Pancreas (tissue), 10 donors: Measurements from ENCODE around the gene LCP1. TPM values are rescaled to one million over a fixed set of nuclear protein-coding genes. Genes with fewer than 3 reads are reported as not detected.
A peak's percentile ranks its signal among the peaks of the same experiment; 100 is the strongest.

Experiments
- ATAC-seq, 4 donors: fragments of 200-7000 bp; cut with Tn5 transposase; one replicate each; pipeline versions ENCODE4 v1.8.0 to v1.9.1; 2020; ENCODE audit warnings: mild to moderate bottlenecking in 4 of 4, moderate library complexity in 4 of 4
- DNase-seq, 6 donors: peaks; one replicate each; pipeline ENCODE4 v3.0.0-alpha.2; 2020
- FAIRE-seq: peaks from 2 replicates; lab custom pipeline; 2012; peaks lifted over from hg19 to GRCh38; lab: Jason Lieb, UNC
- H3K27ac ChIP-seq, 4 donors: fragments of 200-600 bp; sonication (generic); 1 replicate in 3 of 4; 2 replicates in 1 of 4; pipeline versions ENCODE4 v1.5.0 to v1.8.0; 2020
- H3K27me3 ChIP-seq, 4 donors: fragments of 200-600 bp; one replicate each; pipeline ENCODE4 v1.8.0; 2021
- H3K36me3 ChIP-seq, 3 donors: fragments of 200-600 bp; sonication (generic) in 1 of 3; one replicate each; pipeline versions ENCODE4 v1.5.0 to v1.8.0; 2020 to 2021
- H3K4me1 ChIP-seq, 3 donors: fragments of 200-600 bp; one replicate each; pipeline ENCODE4 v1.8.0; 2021
- H3K4me3 ChIP-seq, 4 donors: fragments of 200-600 bp; sonication (generic) in 2 of 4; one replicate each; pipeline versions ENCODE4 v1.5.0 to v1.8.0; 2020 to 2021
- H3K9me3 ChIP-seq, 4 donors: fragments of 200-600 bp; one replicate each; pipeline ENCODE4 v1.8.0; 2021
- WGBS, 2 donors: extraction: QIAGEN DNeasy Blood & Tissue Kit; methylation state at CpG; one replicate each; pipeline ENCODE4 v1.1.7; 2013; 5-methylcytosine and 5-hydroxymethylcytosine counted together
- intact Hi-C, 3 donors: fragments of 100-400 bp; cut with DNase I; formaldehyde crosslinking; loops; one replicate each; pipeline versions ENCODE4 v1.11.1 to v1.14.2; 2022
- polyA plus RNA-seq, 2 donors: library from polyadenylated mRNA; stranded (reverse); fragments of 200-250 nt; gene quantifications; one replicate each; pipeline ENCODE4 v1.2.3, GENCODE V29; 2013
- total RNA-seq, 6 donors: library from RNA; stranded (reverse); fragmentation: NEBNext Ultra II Directional in 4 of 6; extraction: Animal tissue kit (Norgen Biotek cat#: 25700) in 4 of 6; gene quantifications; one replicate each; pipeline versions ENCODE4 v1.2.1 to v1.2.4, GENCODE V29; 2021 to 2023
- TF ChIP-seq, protein P1 (sequence below), 4 donors: fragments of 200-600 bp; sonication (generic) in 3 of 4; IDR thresholded peaks; one replicate each; pipeline versions ENCODE4 v1.5.0 to v1.8.0; 2021; ENCODE audit warnings: antibody characterized with exemption in 4 of 4
- donor health status: healthy with polysubstance abuse.
- donor health status: DM: no; HTN: no; CAD: no; lungs with moderate emphysema.
- donor health status: DM: no; HTN: no; CAD: no.
- donor health status: control.
- donor health status: control.
- donor health status: Bipolar disorder and iron deficiency.
- donor health status: DM: yes; HTN: yes; CAD: no.
- donor health status: DM: no; HTN: no; CAD: no.
- donor health status: DM: no; HTN: no; CAD: no.
- donor health status: DM: yes; HTN: yes; CAD: no.

Gene LCP1
- total and polyA plus RNA-seq, 8 donors: 2.0 to 38.3 (median 5.2) TPM

DNA sequence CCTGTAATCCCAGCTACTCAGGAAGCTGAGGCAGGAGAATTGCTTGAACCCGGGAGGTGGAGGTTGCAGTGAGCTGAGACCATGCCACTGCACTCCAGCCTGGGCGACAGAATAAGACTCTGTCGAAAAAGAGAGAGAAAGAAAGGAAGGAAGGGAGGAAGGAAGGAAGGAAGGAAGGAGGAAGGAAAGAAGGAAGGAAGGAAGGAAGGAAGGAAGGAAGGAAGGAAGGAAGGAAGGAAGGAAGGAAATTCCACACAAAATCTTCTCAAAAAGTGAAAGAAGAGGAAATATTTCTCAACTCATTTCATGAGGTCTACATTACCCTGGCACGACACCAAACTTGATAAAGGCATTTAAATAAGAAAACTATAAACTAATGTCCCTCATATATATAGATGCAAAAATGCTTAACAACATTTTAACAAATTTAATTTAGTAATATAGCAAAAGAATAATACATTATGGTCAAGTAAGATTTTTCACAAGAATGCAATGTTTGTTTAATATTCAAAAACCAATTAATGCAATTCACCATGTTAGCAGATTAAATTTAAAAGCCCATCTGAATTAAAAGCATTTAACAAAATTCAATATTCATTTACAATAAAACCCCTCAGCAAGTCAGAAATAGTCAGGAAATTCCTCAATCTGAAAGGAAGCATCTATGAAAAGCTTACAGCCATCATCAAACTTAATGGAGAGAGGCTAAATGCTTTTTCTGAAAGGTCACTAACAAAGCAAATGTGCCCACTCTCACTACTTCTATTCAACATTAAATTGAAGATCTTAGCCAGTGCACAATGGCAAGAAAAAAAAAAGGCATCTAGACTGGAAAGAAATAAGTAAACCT, 65.1 kb downstream of the LCP1 start:
- Histone ChIP-seq H3K9me3 (no peaks in the 10 kb centered on the region), H3K36me3 (no peaks in the 10 kb centered on the region), H3K27me3 (no peaks in the 10 kb centered on the region), H3K27ac (no peak overlapping the region), H3K4me3 (no peak overlapping the region), H3K4me1 (peaks cover 0 to 5% (median 0%) of the 10 kb centered on the region in 3 donors)
- TF ChIP-seq, protein P1, sequence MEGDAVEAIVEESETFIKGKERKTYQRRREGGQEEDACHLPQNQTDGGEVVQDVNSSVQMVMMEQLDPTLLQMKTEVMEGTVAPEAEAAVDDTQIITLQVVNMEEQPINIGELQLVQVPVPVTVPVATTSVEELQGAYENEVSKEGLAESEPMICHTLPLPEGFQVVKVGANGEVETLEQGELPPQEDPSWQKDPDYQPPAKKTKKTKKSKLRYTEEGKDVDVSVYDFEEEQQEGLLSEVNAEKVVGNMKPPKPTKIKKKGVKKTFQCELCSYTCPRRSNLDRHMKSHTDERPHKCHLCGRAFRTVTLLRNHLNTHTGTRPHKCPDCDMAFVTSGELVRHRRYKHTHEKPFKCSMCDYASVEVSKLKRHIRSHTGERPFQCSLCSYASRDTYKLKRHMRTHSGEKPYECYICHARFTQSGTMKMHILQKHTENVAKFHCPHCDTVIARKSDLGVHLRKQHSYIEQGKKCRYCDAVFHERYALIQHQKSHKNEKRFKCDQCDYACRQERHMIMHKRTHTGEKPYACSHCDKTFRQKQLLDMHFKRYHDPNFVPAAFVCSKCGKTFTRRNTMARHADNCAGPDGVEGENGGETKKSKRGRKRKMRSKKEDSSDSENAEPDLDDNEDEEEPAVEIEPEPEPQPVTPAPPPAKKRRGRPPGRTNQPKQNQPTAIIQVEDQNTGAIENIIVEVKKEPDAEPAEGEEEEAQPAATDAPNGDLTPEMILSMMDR (IDR thresholded peaks at IDR 0.05): no peak
- ATAC-seq (no peak), FAIRE-seq (no peak), DNase-seq (no peak)
- intact Hi-C loops: no loop called here
- WGBS, 2 donors: 82 to 96% methylated on average over 4 of the region's 4 CpGs

DNA sequence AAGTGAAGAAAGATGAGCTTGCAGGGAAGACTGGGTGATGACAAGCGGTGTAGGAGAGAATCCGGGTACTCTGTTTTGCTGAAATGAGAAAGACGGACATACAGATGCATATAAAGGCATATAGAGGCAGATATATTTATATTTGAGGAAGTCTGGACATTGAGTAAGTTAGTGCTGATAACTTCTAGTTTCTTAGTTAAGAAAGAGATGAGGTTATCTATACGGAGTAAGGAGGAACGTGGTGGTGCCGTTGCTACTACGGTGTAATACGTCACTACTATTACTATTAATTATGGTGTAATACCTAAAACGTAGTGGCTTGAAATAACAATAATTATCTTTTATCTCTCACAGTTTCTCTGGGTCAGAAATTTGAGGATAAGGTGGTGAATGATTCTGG, 67.4 kb downstream of the LCP1 start:
- intact Hi-C loops: no loop called here
- Histone ChIP-seq H3K4me3 (no peak overlapping the region), H3K27me3 (no peaks in the 10 kb centered on the region), H3K9me3 (no peaks in the 10 kb centered on the region), H3K4me1 (no peaks in the 10 kb centered on the region), H3K27ac (no peak overlapping the region), H3K36me3 (no peaks in the 10 kb centered on the region)
- ATAC-seq: no peak
- no peak for FAIRE-seq
- WGBS, 2 donors: 85% methylated on average over 9 of the region's 9 CpGs
- TF ChIP-seq, protein P1 (IDR thresholded peaks at IDR 0.05): no peak
- DNase-seq: no peak

DNA sequence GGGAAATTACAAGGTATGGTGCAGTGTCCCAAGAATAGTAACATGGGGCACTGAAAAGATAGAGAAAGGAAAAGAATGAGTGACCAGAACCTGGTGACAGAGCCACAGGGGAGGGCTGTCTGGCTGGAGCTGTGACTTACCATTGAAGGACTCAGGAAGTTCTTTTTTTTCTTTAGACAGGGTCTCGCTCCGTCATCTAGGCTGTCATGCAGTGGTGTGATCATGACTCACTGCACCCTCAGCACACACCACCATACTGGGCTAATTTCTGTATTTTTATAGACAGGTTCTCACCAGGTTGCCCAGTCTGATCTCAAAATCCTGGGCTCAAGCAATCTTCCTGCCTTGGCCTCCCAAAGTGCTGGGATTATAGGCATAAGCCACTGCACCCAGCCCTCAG, 68.4 kb downstream of the LCP1 start:
- peak in 2 of 4 donors; percentile 45 to 50 for ATAC-seq
- Histone ChIP-seq H3K36me3 (no peaks in the 10 kb centered on the region), H3K4me3 (no peak overlapping the region), H3K27me3 (no peaks in the 10 kb centered on the region), H3K9me3 (no peaks in the 10 kb centered on the region), H3K4me1 (no peaks in the 10 kb centered on the region), H3K27ac (no peak overlapping the region)
- TF ChIP-seq, protein P1 (IDR thresholded peaks at IDR 0.05): no peak
- DNase-seq: no peak
- no peak for FAIRE-seq
- intact Hi-C loops: no loop called here
- WGBS, 2 donors: 84 to 92% methylated on average over 2 of the region's 2 CpGs

DNA sequence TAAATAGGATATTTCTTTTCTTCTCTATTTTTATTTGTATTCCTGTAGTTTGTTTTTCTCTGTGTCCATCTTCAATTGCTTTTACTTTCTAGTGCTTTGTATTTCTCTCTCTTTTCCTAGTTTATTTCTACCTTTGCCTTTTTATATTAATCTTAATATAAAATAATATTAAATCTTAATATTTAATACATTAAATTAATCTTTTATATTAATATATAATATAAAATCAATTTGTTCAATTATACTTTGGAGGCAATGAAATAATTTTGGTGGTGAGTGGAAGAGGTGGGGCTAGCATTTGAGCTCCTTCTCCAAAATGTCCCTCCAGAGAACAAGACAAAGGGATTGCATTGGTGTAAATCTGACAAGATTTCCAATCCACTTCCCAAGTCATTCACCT, 70.8 kb downstream of the LCP1 start:
- no peak overlapping the region for H3K27ac ChIP-seq
- intact Hi-C loops: no loop called here
- no peaks in the 10 kb centered on the region for H3K36me3 ChIP-seq
- DNase-seq (no peak), ATAC-seq (no peak), FAIRE-seq (no peak)
- no peaks in the 10 kb centered on the region for H3K9me3 ChIP-seq
- H3K4me3 ChIP-seq: no peak overlapping the region
- no peaks in the 10 kb centered on the region for H3K27me3 ChIP-seq
- TF ChIP-seq, protein P1 (IDR thresholded peaks at IDR 0.05): no peak
- no peaks in the 10 kb centered on the region for H3K4me1 ChIP-seq

DNA sequence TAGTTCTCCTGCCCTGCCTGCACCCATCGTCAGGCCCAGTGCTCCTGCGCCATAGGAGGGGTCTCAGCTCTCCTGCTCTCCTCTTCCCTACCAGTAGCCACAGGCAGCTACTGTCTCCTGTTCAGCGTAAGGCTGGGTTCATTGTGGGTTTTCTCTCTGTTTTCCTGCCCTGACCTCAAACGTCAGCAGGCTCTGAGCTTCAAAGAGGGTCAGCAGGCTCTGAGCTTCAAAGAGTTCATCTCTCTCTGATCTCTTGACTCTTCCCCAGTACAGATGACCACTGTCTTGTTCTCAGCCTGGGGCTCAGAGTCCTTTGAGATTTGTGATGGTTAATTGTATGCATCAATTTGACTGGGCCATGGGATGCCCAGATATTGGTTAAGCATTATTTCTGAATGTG, 72.5 kb downstream of the LCP1 start:
- DNase-seq (no peak), ATAC-seq (no peak), FAIRE-seq (no peak)
- H3K4me3 ChIP-seq: no peak overlapping the region
- H3K27me3 ChIP-seq: no peaks in the 10 kb centered on the region
- H3K36me3 ChIP-seq: no peaks in the 10 kb centered on the region
- H3K4me1 ChIP-seq: no peaks in the 10 kb centered on the region
- TF ChIP-seq, protein P1 (IDR thresholded peaks at IDR 0.05): no peak
- no peak overlapping the region for H3K27ac ChIP-seq
- 74 to 88% methylated on average over 4 of the region's 4 CpGs for WGBS, 2 donors
- intact Hi-C loops: no loop called here
- H3K9me3 ChIP-seq: no peaks in the 10 kb centered on the region
